ENCODE results near the gene FARS2.

- no peak for TF ChIP-seq CTCF (IDR thresholded peaks at IDR 0.05; ENCODE audit: borderline replicate concordance, extremely low read depth, low read length, poor library complexity, severe bottlenecking)
- no peak for TF ChIP-seq EZH2 (IDR thresholded peaks at IDR 0.05; ENCODE audit: borderline replicate concordance, low read depth, low read length, severe bottlenecking)
Measured at GRCh38 chr6:5744497-5744896, 483.2 kb downstream of the FARS2 start.
